Measurements from ENCODE around the gene TPRN.
A peak's percentile ranks its signal among the peaks of the same experiment; 100 is the strongest.

DNA sequence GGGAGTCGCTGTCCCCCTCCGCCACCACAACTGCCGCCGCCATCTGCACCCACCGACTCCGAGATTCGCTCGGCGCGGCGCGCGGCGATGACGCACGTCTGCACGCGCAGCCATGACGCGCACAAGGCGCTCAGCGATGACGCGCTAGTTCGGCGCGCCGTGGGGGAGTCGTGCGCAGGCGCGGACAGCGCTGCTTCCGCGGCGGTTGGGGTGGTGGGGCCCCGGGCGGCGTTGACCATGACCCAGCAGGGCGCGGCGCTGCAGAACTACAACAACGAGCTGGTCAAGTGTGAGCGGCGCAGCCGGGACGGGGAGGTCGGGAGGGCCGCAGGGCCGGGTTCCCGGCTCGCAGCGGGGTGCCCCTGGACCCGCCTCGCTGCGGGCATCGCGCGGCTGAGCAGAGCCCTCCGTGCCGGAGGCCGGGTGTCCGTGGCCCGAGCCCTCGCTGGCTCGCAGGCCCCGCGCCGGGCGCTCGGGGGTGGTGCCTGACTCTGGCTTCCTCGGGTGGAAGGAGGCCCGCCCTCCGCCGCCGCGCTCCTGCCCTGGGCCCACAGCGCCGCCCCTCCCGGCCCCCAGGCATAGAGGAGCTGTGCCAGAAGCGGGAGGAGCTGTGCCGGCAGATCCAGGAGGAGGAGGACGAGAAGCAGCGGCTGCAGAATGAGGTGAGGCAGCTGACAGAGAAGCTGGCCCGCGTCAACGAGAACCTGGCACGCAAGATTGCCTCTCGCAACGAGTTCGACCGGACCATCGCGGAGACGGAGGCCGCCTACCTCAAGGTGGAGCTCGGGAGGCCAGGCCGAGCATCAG is 11.8 kb downstream of the TPRN start, which contains the start of the genes ANAPC2 and SSNA1:
- peak; percentile 57 for TF ChIP-seq CTCF (IDR thresholded peaks at IDR 0.05; ENCODE audit: low read length)
- TF ChIP-seq EZH2 (IDR thresholded peaks at IDR 0.05; ENCODE audit: borderline replicate concordance, low read length): no peak

Data from OCI-LY1 (cell line).